ENCODE data around the gene COL5A2. TPM values are rescaled to one million over a fixed set of nuclear protein-coding genes. Genes with fewer than 3 reads are reported as not detected.

The COL5A2 gene
- 0.94 TPM for total RNA-seq

DNA sequence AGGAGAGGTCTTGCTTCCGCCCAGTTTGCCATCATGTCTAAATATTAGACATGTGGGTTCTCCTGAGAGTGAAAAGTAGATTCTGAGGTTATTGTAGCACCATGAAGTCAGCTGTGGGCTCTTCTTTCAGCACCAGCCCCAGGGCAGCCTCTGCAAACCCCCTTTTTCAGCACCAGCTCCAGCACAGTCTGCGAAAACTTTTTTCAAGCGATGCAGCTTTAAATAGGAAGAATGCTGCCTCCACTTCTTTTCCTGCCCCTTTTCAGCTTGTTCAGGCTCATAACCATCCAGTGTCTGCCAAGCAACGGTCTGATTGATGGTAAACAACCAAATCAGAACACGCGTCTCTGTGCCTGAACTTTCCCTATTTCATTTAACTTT is at the start of gene COL5A2:
COL5A2 (minus strand) TSS at position 192 of the 381 bp plus-strand sequence; CDS start at position 35, 157 bp downstream.
- H3K4me1 ChIP-seq (ENCODE audit: insufficient read depth, low read length) = no peaks in the 10 kb centered on the region
- no peak within 1 kb of the TSS for H3K4me3 ChIP-seq (ENCODE audit: low read length)
- no peaks in the 10 kb centered on the region for H3K9me3 ChIP-seq (ENCODE audit: low read depth, low read length)
- H3K27me3 ChIP-seq (ENCODE audit: insufficient read depth, low read length) = peaks cover 5% of the 10 kb centered on the region

DNA sequence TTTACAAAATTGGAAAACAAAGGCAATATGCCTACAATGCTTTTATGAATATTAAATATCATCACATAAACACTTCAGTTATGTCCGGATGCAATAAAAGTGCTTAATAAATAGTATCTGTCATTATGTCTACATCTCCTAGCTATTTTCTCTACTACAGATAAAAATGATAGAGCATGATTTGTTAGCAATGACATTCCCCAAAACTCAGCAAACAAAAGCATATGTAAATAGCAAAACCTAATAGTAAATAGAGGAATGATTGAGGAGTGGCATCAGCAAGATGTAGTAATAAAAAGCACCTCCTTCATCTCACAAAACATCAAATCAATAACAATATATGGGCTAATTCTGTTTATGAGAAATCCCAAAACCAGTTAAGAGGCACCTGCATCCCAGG is 46.5 kb upstream of the COL5A2 start:
- H3K27me3 ChIP-seq (ENCODE audit: insufficient read depth, low read length) = no peaks in the 10 kb centered on the region
- H3K4me3 ChIP-seq (ENCODE audit: low read length) = no peak overlapping the region
- no peaks in the 10 kb centered on the region for H3K9me3 ChIP-seq (ENCODE audit: low read depth, low read length)
- H3K4me1 ChIP-seq (ENCODE audit: insufficient read depth, low read length) = no peaks in the 10 kb centered on the region

DNA sequence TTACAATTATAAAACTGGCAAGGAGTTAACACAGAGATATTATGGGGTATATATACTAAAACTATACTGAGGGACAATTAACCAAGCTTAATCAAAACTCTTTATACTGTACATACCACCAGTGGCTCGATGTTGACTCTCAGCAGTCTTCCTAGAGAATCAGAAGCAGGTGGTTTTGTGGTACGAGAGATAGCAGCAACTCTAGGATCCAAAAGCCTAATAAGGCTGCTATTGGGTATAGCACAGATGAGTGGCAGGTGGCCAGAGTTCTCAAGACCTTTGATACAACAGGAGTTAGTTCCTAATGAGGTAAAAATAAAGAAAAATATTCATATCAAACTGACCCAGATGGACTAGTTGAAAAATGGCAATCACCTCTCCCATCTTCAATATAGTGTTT is 45.5 kb upstream of the COL5A2 start:
- Histone ChIP-seq H3K9me3 (ENCODE audit: low read depth, low read length) (no peaks in the 10 kb centered on the region), H3K4me3 (ENCODE audit: low read length) (no peak overlapping the region), H3K27me3 (ENCODE audit: insufficient read depth, low read length) (no peaks in the 10 kb centered on the region), H3K4me1 (ENCODE audit: insufficient read depth, low read length) (no peaks in the 10 kb centered on the region)

DNA sequence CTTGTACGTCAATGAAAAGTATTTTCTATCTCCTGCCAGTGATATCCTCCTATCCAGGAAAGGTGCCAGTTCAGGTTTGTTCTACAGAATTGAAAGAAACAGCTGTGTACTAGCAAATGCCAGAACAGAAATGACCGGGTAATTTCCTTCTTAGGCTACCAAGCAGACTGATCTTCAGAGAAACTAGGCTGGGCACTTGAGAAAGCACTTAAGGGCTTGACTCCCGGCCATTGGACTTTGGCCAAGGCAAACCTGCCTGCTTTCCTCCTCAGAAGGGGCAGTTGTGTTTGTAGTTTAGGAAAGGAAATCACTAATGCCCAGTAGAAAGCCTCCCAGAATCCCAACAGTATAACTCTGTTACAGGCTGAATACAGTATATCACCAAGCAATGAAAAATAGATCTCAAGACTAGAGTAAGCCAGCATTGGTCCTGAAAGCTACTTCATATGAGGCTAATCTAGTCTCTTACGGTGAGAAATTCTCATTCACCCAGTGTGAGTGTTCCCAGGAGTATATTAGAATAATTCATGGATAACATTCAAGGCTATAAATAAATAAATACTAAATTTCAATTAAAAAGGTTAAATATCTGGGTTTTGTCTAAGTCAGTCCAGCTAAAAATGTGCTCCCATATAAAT is 43.0 kb upstream of the COL5A2 start:
- Histone ChIP-seq H3K9me3 (ENCODE audit: low read depth, low read length) (no peaks in the 10 kb centered on the region), H3K27me3 (ENCODE audit: insufficient read depth, low read length) (no peaks in the 10 kb centered on the region), H3K4me1 (ENCODE audit: insufficient read depth, low read length) (no peaks in the 10 kb centered on the region), H3K4me3 (ENCODE audit: low read length) (no peak overlapping the region)

DNA sequence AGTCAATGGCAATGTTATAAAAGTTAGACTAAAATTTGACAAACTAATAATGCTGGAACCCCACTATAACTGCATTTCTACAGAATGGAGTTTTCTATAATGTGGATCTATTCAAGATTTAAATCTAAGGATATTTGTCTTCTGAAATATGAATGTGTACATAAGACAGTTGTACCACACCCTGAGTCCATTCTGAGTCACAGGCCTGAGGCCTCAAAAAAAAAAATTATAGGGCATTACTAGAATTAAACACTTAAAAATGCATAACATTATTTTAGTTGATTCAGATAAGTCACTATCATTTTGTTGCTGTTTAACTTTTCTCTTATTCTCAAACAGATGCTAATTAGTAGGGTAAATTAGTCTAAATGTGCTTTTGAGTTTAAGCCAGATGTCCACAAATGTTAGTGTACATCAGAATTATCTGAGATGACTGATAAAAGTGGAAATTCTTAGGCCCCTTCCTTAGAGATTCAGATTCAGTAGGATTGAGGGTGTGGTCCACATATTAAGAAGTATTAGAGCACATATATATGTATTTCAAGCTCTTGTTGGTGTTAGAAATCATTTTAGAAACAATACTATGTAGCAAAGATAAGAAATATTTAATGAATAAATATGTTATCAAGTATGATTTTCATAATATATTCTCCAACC is 42.4 kb upstream of the COL5A2 start:
- no peak overlapping the region for H3K4me3 ChIP-seq (ENCODE audit: low read length)
- H3K9me3 ChIP-seq (ENCODE audit: low read depth, low read length) = no peaks in the 10 kb centered on the region
- no peaks in the 10 kb centered on the region for H3K27me3 ChIP-seq (ENCODE audit: insufficient read depth, low read length)
- no peaks in the 10 kb centered on the region for H3K4me1 ChIP-seq (ENCODE audit: insufficient read depth, low read length)

DNA sequence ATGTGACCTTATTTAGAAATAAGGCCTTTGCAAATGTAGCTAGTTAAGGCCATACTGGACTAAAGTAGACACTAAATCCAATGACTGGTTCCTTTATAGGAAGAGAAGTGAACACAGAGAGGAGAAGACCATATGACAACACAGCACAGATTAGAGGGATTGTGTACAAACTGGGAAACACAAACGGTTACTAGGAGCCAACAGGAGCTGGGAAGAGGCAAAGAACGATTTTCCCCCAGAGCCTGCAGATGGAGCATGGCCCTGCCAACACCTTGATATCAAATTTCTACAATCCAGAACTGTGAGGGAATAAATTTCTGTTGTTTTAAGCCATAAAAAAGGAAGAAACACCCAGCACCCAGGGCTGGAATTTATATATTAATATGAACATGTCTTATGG is 38.7 kb upstream of the COL5A2 start:
- Histone ChIP-seq H3K27me3 (ENCODE audit: insufficient read depth, low read length) (no peaks in the 10 kb centered on the region), H3K4me1 (ENCODE audit: insufficient read depth, low read length) (no peaks in the 10 kb centered on the region), H3K9me3 (ENCODE audit: low read depth, low read length) (no peaks in the 10 kb centered on the region), H3K4me3 (ENCODE audit: low read length) (no peak overlapping the region)

DNA sequence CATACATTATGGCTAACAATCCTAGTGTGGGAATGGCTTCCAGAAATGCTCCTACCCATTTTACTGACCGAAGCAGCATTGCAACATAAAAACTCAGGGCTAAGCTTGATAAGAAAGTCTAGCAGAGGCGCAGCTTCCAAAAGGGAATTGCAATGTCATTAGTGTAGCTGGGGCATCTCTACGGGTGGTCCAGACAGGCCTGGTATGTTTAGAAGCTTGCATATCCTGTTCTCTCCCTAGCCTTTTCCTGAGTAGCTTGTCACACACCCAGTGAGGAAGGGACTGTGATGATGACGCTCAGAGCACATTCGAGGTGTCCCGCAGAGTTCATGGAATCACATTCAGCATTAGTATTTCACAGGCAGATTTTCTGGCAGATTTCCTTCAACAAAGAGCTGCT is 38.0 kb upstream of the COL5A2 start:
- H3K27me3 ChIP-seq (ENCODE audit: insufficient read depth, low read length) = no peaks in the 10 kb centered on the region
- H3K9me3 ChIP-seq (ENCODE audit: low read depth, low read length) = no peaks in the 10 kb centered on the region
- no peaks in the 10 kb centered on the region for H3K4me1 ChIP-seq (ENCODE audit: insufficient read depth, low read length)
- no peak overlapping the region for H3K4me3 ChIP-seq (ENCODE audit: low read length)

DNA sequence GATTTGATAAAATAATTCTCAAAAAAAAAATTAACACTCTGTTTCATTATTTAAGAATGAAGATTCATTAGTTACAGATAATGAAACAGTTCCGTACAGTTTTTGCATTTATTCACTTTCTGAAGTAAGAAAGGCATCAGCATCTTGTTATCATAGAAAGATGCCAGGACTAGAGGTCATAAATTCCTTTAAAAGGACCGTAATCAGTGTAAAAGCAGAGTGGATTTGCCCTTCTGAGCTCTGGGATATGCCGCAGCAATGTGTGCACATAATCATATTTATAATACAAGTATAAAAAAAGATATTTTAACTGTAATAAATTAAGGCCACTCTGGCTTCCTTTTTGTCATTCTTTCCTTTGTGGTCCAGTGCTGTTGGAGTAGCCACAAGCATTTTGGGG is 37.5 kb upstream of the COL5A2 start:
- no peaks in the 10 kb centered on the region for H3K27me3 ChIP-seq (ENCODE audit: insufficient read depth, low read length)
- H3K9me3 ChIP-seq (ENCODE audit: low read depth, low read length) = no peaks in the 10 kb centered on the region
- no peaks in the 10 kb centered on the region for H3K4me1 ChIP-seq (ENCODE audit: insufficient read depth, low read length)
- H3K4me3 ChIP-seq (ENCODE audit: low read length) = no peak overlapping the region

DNA sequence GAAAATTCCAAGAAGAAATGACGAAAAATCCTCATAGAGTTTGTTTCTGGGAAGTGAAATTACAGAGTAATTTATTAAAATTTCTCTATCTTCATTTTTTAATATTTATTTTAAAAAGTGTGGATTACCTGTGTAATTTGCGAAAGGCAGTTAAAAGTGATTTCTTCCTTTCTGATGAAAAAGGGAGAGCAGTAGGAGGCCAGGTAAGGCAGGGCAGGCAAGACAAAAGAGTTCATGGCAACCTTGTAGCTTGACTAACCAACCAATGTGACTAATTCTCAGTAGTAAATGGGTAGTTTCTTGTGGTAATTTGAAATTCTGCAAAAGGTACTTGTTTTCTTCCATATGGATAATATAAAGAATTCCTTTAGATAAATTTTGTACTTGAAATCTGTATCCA is 34.9 kb upstream of the COL5A2 start:
- Histone ChIP-seq H3K9me3 (ENCODE audit: low read depth, low read length) (no peaks in the 10 kb centered on the region), H3K27me3 (ENCODE audit: insufficient read depth, low read length) (no peaks in the 10 kb centered on the region), H3K4me1 (ENCODE audit: insufficient read depth, low read length) (no peaks in the 10 kb centered on the region), H3K4me3 (ENCODE audit: low read length) (no peak overlapping the region)

DNA sequence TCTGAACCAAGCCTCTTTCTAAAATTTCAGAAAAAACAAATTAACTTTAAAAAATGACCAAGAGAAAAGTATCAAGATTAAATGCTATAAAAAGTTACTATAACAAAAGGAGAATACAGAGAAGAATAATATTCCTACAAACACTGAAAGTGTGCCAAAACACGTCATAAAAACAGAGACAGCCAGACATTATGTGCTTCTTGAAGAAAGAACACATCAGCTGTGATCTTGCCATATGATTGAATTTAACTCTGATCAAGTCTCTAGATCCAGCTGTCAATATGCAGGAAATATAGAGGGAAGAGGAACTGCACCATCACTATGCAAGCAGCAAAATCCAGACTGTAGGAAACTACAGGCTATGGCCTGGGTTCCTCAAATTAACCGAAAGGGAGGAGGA is 33.7 kb upstream of the COL5A2 start:
- H3K4me1 ChIP-seq (ENCODE audit: insufficient read depth, low read length) = no peaks in the 10 kb centered on the region
- no peaks in the 10 kb centered on the region for H3K9me3 ChIP-seq (ENCODE audit: low read depth, low read length)
- no peaks in the 10 kb centered on the region for H3K27me3 ChIP-seq (ENCODE audit: insufficient read depth, low read length)
- H3K4me3 ChIP-seq (ENCODE audit: low read length) = no peak overlapping the region

DNA sequence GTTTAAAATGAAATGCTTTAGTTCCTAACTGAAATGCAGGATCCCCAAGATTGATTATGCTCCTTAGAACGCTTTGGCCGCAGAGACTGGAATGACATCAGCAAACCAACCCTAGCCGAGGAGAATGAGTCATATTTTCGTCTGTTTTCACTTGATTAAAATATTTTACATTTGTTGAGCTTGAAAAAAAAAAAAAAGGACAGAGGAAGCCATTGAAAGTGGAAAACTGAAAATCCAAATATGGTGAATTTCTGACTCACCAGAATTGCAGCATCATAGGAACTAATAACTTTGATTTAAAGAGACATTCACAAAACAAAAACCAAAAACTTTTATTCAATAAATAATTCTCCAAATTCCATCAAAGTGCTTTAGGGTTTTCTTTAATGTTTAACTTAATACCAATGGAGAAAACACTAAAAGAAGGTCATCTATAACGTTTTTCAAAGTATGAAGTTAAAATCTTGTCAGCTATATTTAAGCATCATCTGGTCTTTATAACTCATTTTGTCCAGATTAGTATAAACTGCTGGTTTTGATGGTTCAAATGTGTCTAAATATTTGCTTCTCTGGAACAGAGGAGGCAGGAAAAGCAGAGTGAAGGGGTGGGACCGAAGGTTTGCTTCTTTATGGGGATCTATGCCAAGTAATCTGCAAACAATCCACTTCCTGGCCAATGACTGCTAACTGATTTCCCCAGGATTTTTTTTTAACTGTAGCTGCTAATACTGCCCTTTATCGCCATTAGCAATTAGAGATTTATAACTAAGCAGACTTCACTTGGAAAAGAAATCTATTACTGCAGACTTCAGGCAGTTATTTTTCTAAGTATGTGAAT is 30.9 kb upstream of the COL5A2 start:
- no peak overlapping the region for H3K4me3 ChIP-seq (ENCODE audit: low read length)
- H3K4me1 ChIP-seq (ENCODE audit: insufficient read depth, low read length) = no peaks in the 10 kb centered on the region
- no peaks in the 10 kb centered on the region for H3K9me3 ChIP-seq (ENCODE audit: low read depth, low read length)
- H3K27me3 ChIP-seq (ENCODE audit: insufficient read depth, low read length) = no peaks in the 10 kb centered on the region

DNA sequence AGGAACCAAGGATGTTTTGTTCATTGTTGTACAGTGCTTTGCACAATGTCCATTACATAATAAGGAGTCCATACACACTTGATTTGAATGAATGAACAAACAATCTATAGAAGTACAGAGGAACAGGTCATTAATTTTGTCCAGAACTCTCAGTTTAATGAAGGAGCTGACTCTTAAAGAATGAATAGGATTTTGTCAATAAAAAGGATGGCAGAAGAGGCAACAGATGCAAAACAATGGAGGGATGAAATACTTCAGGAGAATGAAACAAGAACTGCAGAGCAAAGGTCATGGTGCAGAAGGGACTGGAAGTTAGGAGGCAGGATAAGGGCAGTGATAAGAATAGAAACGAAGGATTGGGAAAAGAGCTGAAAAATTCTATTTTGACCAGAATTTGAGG is 28.7 kb upstream of the COL5A2 start:
- H3K9me3 ChIP-seq (ENCODE audit: low read depth, low read length) = no peaks in the 10 kb centered on the region
- H3K27me3 ChIP-seq (ENCODE audit: insufficient read depth, low read length) = no peaks in the 10 kb centered on the region
- no peak overlapping the region for H3K4me3 ChIP-seq (ENCODE audit: low read length)
- H3K4me1 ChIP-seq (ENCODE audit: insufficient read depth, low read length) = no peaks in the 10 kb centered on the region

DNA sequence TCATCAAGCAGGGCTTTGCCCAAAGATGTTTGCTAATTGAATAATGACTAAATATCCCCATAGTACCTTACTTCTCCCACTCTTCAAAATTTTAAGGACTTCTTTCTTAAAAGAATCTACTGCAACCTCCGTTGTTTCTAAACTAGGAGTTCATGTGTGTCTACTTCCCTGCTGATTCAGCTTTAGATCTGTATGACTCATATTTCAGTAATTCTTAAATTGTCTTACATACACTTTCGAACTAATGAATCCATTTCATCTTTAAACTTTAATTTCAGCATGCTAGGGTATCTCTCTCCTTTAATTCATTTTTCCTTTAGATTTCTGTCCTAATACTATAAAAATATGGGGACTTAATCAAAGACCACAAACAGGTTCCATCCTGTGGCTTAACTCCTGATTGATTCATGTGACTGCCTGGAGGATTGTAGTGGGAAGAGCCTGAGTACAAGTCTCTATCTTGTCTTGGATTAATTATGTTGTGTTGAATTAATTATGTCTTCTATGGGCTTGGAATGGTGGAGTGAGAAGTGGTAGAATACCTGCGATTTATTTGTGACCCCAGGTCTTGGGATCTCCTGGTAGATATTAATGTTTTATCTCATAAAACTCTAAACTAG is 24.9 kb upstream of the COL5A2 start:
- Histone ChIP-seq H3K4me1 (ENCODE audit: insufficient read depth, low read length) (no peaks in the 10 kb centered on the region), H3K27me3 (ENCODE audit: insufficient read depth, low read length) (no peaks in the 10 kb centered on the region), H3K9me3 (ENCODE audit: low read depth, low read length) (no peaks in the 10 kb centered on the region), H3K4me3 (ENCODE audit: low read length) (no peak overlapping the region)

DNA sequence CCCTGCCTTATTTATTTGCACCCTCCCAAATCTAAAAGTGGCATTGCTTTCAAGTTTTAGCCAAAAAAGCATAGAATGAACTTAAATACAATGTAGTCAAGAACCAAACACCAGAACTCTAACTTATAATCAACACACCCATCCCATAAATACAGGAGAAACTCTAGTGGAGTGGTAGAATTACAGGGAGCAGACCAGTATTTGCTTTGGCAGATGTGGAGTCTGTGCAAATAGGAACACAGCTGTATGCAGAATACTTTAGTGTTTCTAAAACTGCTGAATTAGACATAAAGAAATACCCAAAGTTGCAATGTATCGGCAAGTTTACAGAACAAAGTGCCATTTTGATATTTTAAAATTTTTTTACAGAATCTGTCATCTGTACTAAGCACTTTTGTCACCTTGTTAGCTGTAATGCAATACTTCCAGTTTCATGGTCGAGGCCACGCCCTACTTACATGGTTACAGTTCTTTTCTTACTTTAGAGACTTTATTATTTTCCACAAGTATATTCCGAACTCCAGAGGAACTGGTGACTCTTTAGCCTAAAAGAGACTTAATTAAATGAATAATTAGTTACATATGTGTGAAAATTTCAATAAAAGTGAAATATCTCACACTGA is 23.7 kb upstream of the COL5A2 start:
- no peaks in the 10 kb centered on the region for H3K4me1 ChIP-seq (ENCODE audit: insufficient read depth, low read length)
- H3K9me3 ChIP-seq (ENCODE audit: low read depth, low read length) = no peaks in the 10 kb centered on the region
- no peaks in the 10 kb centered on the region for H3K27me3 ChIP-seq (ENCODE audit: insufficient read depth, low read length)
- no peak overlapping the region for H3K4me3 ChIP-seq (ENCODE audit: low read length)

DNA sequence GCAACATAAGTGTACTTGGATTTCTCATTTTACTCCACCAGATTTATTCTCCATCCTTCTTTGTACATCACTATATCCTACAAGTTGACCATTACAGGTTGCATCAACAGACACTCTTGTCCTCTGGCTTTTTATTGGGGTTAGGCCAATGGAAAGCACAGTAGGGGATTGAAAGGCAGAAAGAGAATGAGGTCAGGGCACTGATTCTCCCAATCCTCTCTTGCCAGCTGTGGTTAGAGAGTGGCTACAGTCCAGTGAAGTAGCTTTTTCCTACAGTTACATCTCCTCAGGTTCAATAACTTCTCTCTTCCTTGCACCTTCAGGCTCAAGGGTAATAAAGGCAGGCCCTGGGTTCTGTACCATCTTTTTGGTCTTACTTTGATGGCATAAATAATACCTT is 20.2 kb upstream of the COL5A2 start:
- Histone ChIP-seq H3K27me3 (ENCODE audit: insufficient read depth, low read length) (no peaks in the 10 kb centered on the region), H3K9me3 (ENCODE audit: low read depth, low read length) (no peaks in the 10 kb centered on the region), H3K4me3 (ENCODE audit: low read length) (no peak overlapping the region), H3K4me1 (ENCODE audit: insufficient read depth, low read length) (no peaks in the 10 kb centered on the region)
